ENCODE measurements around the gene LRRC23.
A peak's percentile ranks its signal among the peaks of the same experiment; 100 is the strongest.
"Not testable (repeated sequence)": the region's sequence is repeated elsewhere in the genome, so short reads cannot be mapped to it uniquely, and the experiment has no call there.

The LRRC23 gene

GRCh38 chr12:6884539-6884938 lies 20.1 kb upstream of the LRRC23 start:
- DNase-seq (ENCODE audit: low read depth), result no peak
- no peak overlapping the region for H3K4me3 ChIP-seq (ENCODE audit: low read depth, low read length)
- TF ChIP-seq, protein P1, sequence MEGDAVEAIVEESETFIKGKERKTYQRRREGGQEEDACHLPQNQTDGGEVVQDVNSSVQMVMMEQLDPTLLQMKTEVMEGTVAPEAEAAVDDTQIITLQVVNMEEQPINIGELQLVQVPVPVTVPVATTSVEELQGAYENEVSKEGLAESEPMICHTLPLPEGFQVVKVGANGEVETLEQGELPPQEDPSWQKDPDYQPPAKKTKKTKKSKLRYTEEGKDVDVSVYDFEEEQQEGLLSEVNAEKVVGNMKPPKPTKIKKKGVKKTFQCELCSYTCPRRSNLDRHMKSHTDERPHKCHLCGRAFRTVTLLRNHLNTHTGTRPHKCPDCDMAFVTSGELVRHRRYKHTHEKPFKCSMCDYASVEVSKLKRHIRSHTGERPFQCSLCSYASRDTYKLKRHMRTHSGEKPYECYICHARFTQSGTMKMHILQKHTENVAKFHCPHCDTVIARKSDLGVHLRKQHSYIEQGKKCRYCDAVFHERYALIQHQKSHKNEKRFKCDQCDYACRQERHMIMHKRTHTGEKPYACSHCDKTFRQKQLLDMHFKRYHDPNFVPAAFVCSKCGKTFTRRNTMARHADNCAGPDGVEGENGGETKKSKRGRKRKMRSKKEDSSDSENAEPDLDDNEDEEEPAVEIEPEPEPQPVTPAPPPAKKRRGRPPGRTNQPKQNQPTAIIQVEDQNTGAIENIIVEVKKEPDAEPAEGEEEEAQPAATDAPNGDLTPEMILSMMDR (IDR thresholded peaks at IDR 0.05; ENCODE audit: low read depth, low read length), result no peak
- TF ChIP-seq POLR2A (IDR thresholded peaks at IDR 0.05; ENCODE audit: extremely low read depth, insufficient read length), result no peak
- TF ChIP-seq MYC (IDR thresholded peaks at IDR 0.05; ENCODE audit: low read depth, low read length), result no peak
- TF ChIP-seq, protein P2, sequence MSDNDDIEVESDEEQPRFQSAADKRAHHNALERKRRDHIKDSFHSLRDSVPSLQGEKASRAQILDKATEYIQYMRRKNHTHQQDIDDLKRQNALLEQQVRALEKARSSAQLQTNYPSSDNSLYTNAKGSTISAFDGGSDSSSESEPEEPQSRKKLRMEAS (IDR thresholded peaks at IDR 0.05; ENCODE audit: low read depth, low read length), result no peak

DNA sequence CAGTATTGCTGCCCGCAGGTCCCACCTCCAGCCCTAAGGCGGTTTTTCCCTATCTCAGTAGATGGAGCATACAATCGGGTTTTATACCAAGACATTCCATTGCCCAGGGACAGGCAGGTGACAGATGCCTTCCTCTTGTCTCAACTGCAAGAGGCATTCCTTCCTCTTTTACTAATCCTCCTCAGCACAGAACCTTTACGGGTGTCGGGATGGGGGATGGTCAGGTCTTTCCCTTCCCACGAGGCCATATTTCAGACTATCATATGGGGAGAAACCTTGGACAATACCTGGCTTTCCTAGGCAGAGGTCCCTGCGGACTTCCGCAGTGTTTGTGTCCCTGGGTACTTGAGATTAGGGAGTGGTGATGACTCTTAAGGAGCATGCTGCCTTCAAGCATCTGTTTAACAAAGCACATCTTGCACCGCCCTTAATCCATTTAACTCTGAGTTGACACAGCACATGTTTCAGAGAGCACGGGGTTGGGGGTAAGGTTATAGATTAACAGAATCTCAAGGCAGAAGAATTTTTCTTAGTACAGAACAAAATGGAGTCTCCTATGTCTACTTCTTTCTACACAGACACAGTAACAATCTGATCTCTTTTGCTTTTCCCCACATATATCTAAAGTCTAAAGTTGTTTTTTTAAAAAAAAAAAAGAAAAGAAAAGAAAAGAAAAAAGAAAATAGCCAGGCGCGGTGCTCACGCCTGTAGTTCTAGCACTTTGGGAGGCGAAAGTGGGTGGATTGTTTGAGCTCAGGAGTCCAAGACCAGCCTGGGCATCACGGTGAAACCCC lies 18.2 kb upstream of the LRRC23 start:
- not testable (repeated sequence) for H3K4me3 ChIP-seq (ENCODE audit: low read depth, low read length); DNase-seq (ENCODE audit: low read depth)

- TF ChIP-seq, protein P1 (IDR thresholded peaks at IDR 0.05; ENCODE audit: low read depth, low read length), result no peak
- TF ChIP-seq, protein P2 (IDR thresholded peaks at IDR 0.05; ENCODE audit: low read depth, low read length), result no peak
- TF ChIP-seq MYC (IDR thresholded peaks at IDR 0.05; ENCODE audit: low read depth, low read length) (no peak), POLR2A (IDR thresholded peaks at IDR 0.05; ENCODE audit: extremely low read depth, insufficient read length) (no peak)
- DNase-seq (ENCODE audit: low read depth), result no peak
- H3K4me3 ChIP-seq (ENCODE audit: low read depth, low read length), result no peak overlapping the region
Measured at GRCh38 chr12:6887460-6887859, 17.2 kb upstream of the LRRC23 start.

- no peak overlapping the region for H3K4me3 ChIP-seq (ENCODE audit: low read depth, low read length)
- TF ChIP-seq, protein P1 (IDR thresholded peaks at IDR 0.05; ENCODE audit: low read depth, low read length), result no peak
- TF ChIP-seq MYC (IDR thresholded peaks at IDR 0.05; ENCODE audit: low read depth, low read length), result no peak
- no peak for TF ChIP-seq POLR2A (IDR thresholded peaks at IDR 0.05; ENCODE audit: extremely low read depth, insufficient read length)
- TF ChIP-seq, protein P2 (IDR thresholded peaks at IDR 0.05; ENCODE audit: low read depth, low read length), result no peak
- no peak for DNase-seq (ENCODE audit: low read depth)
Measured at GRCh38 chr12:6888360-6888759, 16.3 kb upstream of the LRRC23 start.

GRCh38 chr12:6888794-6889193 lies 15.8 kb upstream of the LRRC23 start:
- H3K4me3 ChIP-seq (ENCODE audit: low read depth, low read length); DNase-seq (ENCODE audit: low read depth): not testable (repeated sequence)

- H3K4me3 ChIP-seq (ENCODE audit: low read depth, low read length), result peak overlapping the region; percentile 59
- DNase-seq (ENCODE audit: low read depth), result not testable (repeated sequence)
Measured at GRCh38 chr12:6889775-6890573, 14.6 kb upstream of the LRRC23 start.

DNA sequence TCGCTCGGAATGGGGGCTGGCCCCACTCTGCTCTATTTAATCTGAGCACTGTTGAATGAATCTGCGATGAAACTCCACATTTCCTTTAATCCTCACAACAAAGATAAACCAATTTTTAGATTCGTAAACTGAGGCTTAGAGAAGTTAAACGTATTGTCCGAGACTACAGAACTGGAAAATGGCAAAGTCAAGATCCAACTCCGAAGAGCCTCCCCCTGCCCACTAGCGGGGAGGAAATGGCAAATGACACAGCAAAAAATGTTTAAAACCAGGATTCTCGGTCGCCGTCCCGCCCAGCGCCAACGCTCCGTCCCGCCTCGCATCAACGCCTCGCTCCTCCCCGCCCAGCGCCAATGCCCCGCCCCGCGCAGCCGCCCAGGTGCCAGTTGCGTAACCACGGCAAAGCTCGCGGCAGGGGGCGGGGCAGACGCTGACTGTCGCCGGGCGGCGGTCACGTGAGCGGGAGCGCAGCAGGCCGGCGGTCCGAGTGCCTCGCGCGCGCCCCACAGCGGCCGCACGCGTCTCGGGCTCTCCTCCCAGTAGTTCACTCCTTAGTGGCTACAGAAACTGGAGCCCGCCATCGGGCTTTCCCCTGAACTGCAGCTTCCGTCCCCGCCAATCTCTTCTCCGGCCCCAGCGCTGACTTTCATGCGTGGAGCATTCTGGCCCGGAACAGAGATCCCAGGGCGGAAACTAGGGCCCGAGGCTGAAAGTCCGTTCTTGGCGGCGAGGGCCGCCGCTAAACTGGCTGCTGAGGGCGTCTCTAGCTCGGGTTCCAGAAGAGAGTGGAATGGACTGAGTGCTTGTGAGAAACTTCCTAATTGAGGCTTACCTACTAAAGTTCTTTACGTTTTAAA lies 13.6 kb upstream of the LRRC23 start:
- peak overlapping the region; percentile 59 for H3K4me3 ChIP-seq (ENCODE audit: low read depth, low read length)
- TF ChIP-seq, protein P1 (IDR thresholded peaks at IDR 0.05; ENCODE audit: low read depth, low read length), result peak; percentile 68
- TF ChIP-seq POLR2A (IDR thresholded peaks at IDR 0.05; ENCODE audit: extremely low read depth, insufficient read length) (peak; percentile 72), MYC (IDR thresholded peaks at IDR 0.05; ENCODE audit: low read depth, low read length) (no peak; the same call in 1 of the 2 replicates)
- TF ChIP-seq, protein P2 (IDR thresholded peaks at IDR 0.05; ENCODE audit: low read depth, low read length), result peak; percentile 92
- DNase-seq (ENCODE audit: low read depth), result peak; percentile 97
